ENCODE results near the gene ZDHHC3.

The ZDHHC3 gene

GRCh38 chr3:44890852-44891251 is 85.1 kb downstream of the ZDHHC3 start:
- no peak for DNase-seq

GRCh38 chr3:44890258-44890657 is 85.7 kb downstream of the ZDHHC3 start:
- no peak for DNase-seq

DNA sequence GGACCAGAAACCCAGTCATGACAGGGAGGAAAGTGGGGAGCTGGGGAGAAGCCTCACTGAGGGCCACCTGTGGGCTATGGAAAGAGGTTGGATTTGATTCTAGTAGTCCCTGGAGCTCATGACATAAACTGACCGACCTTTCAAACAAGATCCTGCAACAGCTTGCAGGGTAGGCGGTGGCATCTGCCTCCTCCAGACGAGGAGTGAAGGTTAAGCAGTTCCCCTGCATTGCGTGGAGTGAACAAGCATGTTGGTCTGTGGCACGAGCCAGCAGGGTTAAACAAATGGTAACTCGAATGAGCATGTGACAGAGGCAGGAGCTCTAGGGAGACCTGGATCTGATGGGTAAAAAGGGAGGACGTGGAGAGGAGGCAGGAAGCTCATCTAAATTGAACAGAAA is 88.9 kb downstream of the ZDHHC3 start:
- DNase-seq, result no peak

- no peak for DNase-seq
These were observed 89.4 kb downstream of the ZDHHC3 start for GRCh38 chr3:44886561-44886960.

GRCh38 chr3:44885618-44886017 is 90.4 kb downstream of the ZDHHC3 start:
- no peak for DNase-seq

- DNase-seq, result no peak
These were observed 92.0 kb downstream of the ZDHHC3 start for GRCh38 chr3:44883999-44884431.

GRCh38 chr3:44883213-44883955 is 92.6 kb downstream of the ZDHHC3 start:
- no peak for DNase-seq

DNA sequence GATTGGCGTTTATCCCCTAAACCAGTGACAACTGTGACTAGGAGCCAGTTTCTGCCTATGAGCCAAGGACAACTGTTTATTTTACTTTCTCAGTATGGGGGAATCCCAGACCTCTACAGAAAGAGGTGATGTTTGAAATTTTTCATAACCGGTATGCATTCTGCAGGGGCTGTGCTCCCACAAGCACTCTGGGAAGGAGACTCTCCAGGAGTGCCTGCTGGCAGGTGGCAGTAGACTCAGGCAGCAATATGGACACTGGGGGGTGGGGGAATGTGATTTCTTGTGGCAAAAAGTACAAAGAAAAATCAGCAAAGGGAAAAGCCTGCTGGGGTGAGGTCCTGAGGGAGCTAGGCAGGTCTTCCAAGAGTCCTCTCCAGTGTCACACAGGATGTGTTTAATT is 95.7 kb downstream of the ZDHHC3 start:
- no peak for DNase-seq

DNA sequence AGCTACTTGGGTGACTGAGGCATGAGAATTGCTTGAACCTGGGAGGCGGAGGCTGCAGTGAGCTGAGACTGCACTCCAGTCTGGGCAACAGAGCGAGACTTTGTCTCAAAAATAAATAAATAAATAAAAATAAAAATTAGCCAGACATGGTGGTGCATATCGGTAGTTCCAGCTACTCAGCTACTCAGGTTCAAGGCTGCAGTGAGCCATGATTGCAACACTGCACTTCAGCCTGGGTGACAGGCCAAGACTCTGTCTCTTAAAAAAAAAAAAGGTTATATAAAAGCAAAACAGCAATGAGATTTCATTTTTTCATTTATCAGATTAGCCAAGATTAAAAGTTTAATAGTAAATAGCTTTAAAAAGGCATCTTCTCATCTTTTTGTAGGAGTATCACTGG is 98.6 kb downstream of the ZDHHC3 start:
- no peak for DNase-seq

DNA sequence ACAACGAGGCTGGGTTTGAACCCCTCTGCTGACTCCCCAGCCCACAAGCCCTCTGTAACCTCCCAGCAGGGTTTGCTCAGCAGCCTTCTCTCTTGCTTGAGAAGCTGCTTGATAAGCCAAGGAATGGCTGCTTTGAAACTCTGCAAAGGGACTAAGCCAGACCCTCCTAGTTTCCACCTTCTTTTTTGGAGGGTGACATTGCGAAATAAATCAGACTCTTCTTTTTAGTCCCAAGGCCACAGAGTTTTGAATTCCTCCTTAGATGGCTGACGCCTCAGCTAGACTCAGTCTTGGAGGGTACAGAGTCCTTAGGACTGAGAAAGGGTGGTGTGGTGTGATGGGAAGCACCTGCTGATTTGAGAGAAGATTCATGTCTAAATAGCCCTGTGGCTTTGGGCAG is 100.4 kb downstream of the ZDHHC3 start:
- no peak for DNase-seq
